Subcutaneous adipose tissue (tissue), 4 donors: ENCODE measurements around the gene NDE1. TPM values are rescaled to one million over a fixed set of nuclear protein-coding genes. Genes with fewer than 3 reads are reported as not detected.

Source experiments
- total RNA-seq, 4 donors: library from RNA; depleted of rRNA; stranded (reverse); fragments of >200 nt; gene quantifications; one replicate each; pipeline ENCODE4 v1.1.0, GENCODE V29; 2016
- TF ChIP-seq, protein P1 (sequence below): fragments of 450-650 bp; IDR thresholded peaks from one replicate; pipeline ENCODE4 v1.5.1; 2016; ENCODE audit warnings: low read depth, mild to moderate bottlenecking, control low read depth, antibody characterized with exemption, moderate library complexity

Gene NDE1
- total RNA-seq, 4 donors from 2014 or later = 15.1 to 34.8 (median 22.7) TPM

GRCh38 chr16:15682105-15682570, 32.1 kb downstream of the NDE1 start:
- TF ChIP-seq, protein P1, sequence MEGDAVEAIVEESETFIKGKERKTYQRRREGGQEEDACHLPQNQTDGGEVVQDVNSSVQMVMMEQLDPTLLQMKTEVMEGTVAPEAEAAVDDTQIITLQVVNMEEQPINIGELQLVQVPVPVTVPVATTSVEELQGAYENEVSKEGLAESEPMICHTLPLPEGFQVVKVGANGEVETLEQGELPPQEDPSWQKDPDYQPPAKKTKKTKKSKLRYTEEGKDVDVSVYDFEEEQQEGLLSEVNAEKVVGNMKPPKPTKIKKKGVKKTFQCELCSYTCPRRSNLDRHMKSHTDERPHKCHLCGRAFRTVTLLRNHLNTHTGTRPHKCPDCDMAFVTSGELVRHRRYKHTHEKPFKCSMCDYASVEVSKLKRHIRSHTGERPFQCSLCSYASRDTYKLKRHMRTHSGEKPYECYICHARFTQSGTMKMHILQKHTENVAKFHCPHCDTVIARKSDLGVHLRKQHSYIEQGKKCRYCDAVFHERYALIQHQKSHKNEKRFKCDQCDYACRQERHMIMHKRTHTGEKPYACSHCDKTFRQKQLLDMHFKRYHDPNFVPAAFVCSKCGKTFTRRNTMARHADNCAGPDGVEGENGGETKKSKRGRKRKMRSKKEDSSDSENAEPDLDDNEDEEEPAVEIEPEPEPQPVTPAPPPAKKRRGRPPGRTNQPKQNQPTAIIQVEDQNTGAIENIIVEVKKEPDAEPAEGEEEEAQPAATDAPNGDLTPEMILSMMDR = no peak

GRCh38 chr16:15686287-15686686, 36.2 kb downstream of the NDE1 start:
- TF ChIP-seq, protein P1 = no peak

GRCh38 chr16:15689290-15689689, 39.2 kb downstream of the NDE1 start:
- TF ChIP-seq, protein P1 = no peak

DNA sequence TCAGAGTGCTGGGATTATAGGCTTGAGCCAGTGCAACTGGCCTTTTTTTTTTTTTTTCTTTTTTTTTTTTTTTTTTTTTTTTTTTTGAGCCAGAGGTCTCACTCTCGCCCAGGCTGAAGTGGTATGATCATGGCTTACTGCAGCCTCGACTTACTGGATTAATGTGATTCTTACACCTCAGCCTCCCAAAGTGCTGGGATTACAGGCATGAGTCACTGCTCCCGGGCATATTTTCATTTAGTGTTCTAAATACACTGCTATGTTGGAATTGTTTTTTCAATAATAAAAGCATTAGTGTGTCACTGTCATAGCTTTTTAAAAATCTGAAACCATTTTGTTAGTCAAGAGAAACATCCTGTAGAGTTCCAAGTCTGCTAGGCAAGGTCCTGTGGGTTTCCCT, 40.3 kb downstream of the NDE1 start:
- TF ChIP-seq, protein P1 = no peak

DNA sequence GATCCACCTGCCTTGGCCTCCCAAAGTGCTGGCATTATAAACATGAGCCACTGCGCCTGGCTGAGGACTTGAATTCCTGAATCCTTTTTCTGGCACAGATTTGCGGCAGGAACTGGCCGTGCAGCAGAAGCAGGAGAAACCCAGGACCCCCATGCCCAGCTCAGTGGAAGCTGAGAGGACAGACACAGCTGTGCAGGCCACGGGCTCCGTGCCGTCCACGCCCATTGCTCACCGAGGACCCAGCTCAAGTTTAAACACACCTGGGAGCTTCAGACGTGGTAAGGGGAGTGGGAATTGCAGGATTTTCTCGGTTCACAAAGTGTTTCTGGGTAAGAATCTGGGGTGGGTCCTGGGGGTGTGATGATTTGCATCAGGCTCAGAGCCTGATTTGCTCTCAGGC, 41.0 kb downstream of the NDE1 start:
- TF ChIP-seq, protein P1 = no peak

DNA sequence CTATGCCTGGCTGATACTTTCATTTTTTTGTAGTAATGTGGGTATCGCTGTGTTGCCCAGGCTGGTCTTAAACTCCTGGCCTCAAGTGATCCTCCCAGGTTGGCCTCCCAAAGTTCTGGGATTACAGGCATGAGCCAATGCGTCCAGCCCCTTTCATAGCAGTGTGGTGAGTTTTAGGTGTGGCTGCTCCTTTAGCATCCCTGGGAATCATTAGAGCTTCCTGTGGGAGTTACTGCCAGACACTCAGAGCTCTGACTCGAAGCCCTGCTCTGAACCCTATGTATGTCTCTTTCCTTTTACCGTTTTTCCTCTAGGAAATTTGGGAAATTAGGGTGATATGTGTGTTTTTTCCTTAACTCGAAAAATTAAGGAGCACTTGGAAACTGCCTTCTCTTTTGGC, 44.5 kb downstream of the NDE1 start:
- TF ChIP-seq, protein P1 = no peak

DNA sequence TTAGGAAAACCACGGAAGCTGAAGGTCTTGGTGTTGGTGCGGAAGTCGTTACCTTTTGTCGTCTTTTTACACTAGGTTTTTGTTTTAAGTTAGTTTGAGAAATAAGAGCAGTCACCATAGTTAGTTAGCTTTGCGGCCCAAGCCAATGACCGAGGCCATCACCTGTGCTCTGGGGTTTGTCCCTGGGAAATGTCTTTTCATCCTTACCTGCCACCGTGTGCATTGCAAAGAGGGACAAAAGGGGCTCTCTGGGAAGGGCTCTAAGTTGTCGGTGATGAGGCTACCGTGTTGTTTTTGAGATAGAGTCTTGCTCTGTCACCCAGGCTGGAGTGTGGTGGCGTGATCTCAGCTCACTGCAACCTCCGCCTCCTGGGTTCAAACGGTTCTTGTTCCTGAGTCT, 49.8 kb downstream of the NDE1 start:
- TF ChIP-seq, protein P1 = no peak
